NB4 (cell line): Measurements from ENCODE around the gene CNTNAP2.

Experiments
- POLR2A ChIP-seq: IDR thresholded peaks from 2 replicates; pipeline ENCODE4 v1.6.1; 2011; ENCODE audit warnings: mild to moderate bottlenecking; ENCODE audit not compliant: insufficient read length; ENCODE audit errors: extremely low read depth
- TF ChIP-seq, protein P1 (sequence below): IDR thresholded peaks from one replicate; pipeline ENCODE4 v1.5.1; 2012; ENCODE audit warnings: low read depth, low read length

GRCh38 chr7:148348466-148348865, 2231.9 kb downstream of the CNTNAP2 start:
- TF ChIP-seq, protein P1, sequence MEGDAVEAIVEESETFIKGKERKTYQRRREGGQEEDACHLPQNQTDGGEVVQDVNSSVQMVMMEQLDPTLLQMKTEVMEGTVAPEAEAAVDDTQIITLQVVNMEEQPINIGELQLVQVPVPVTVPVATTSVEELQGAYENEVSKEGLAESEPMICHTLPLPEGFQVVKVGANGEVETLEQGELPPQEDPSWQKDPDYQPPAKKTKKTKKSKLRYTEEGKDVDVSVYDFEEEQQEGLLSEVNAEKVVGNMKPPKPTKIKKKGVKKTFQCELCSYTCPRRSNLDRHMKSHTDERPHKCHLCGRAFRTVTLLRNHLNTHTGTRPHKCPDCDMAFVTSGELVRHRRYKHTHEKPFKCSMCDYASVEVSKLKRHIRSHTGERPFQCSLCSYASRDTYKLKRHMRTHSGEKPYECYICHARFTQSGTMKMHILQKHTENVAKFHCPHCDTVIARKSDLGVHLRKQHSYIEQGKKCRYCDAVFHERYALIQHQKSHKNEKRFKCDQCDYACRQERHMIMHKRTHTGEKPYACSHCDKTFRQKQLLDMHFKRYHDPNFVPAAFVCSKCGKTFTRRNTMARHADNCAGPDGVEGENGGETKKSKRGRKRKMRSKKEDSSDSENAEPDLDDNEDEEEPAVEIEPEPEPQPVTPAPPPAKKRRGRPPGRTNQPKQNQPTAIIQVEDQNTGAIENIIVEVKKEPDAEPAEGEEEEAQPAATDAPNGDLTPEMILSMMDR: no peak
- no peak for TF ChIP-seq POLR2A
